Smooth muscle cell (in vitro differentiated cells): Measurements from ENCODE around the gene ACTN4. TPM values are rescaled to one million over a fixed set of nuclear protein-coding genes. Genes with fewer than 3 reads are reported as not detected.

Source experiments
- DNase-seq: peaks from one replicate; lab custom pipeline; 2025; ENCODE audit not compliant: unreplicated experiment; lab: John Stamatoyannopoulos, UW
- H2AFZ ChIP-seq: fragments of 200-600 bp; sonication (generic); 2 replicates; pipeline ENCODE4 v1.6.0; 2016; ENCODE audit warnings: antibody characterized with exemption, low read depth, mild to moderate bottlenecking
- H3F3A ChIP-seq: fragments of 200-600 bp; sonication (generic); 2 replicates; pipeline ENCODE4 v1.6.0; 2017; ENCODE audit warnings: antibody characterized with exemption, low read depth
- H3K27ac ChIP-seq: fragments of 200-600 bp; sonication (generic); 2 replicates; pipeline ENCODE4 v1.5.1; 2016; ENCODE audit warnings: low read depth, mild to moderate bottlenecking
- H3K27me3 ChIP-seq: fragments of 200-600 bp; sonication (generic); 2 replicates; pipeline ENCODE4 v1.6.1; 2016; ENCODE audit warnings: low read depth, mild to moderate bottlenecking
- H3K36me3 ChIP-seq: fragments of 200-600 bp; sonication (generic); 2 replicates; pipeline ENCODE4 v1.5.1; 2016; ENCODE audit warnings: low read depth
- H3K4me1 ChIP-seq: fragments of 200-600 bp; sonication (generic); 2 replicates; pipeline ENCODE4 v1.5.1; 2016; ENCODE audit warnings: low read depth
- H3K4me2 ChIP-seq: fragments of 200-600 bp; sonication (generic); 2 replicates; pipeline ENCODE4 v1.6.0; 2016; ENCODE audit warnings: mild to moderate bottlenecking
- H3K4me3 ChIP-seq: fragments of 200-600 bp; sonication (generic); 2 replicates; pipeline ENCODE4 v1.5.1; 2016; ENCODE audit warnings: mild to moderate bottlenecking
- H3K79me2 ChIP-seq: fragments of 200-600 bp; sonication (generic); 2 replicates; pipeline ENCODE4 v1.6.0; 2016; ENCODE audit warnings: low read depth, mild to moderate bottlenecking
- H3K9ac ChIP-seq: fragments of 200-600 bp; sonication (generic); 2 replicates; pipeline ENCODE4 v1.6.0; 2016; ENCODE audit warnings: low read depth
- H3K9me3 ChIP-seq: fragments of 200-600 bp; sonication (generic); replicated peaks from 2 replicates; pipeline ENCODE4 v1.5.1; 2016; ENCODE audit warnings: low read depth
- H4K20me1 ChIP-seq: fragments of 200-600 bp; sonication (generic); 2 replicates; pipeline ENCODE4 v1.6.0; 2016; ENCODE audit warnings: low read depth
- WGBS: methylation state at CpG from one replicate; pipeline ENCODE4 v1.1.7; 2016; ENCODE audit warnings: low lambda C conversion rate; 5-methylcytosine and 5-hydroxymethylcytosine counted together
- polyA plus RNA-seq: library from polyadenylated mRNA; unstranded; fragments of >200 nt; fragmentation: Nextera tagmentation; extraction: Ambion mirVana; gene quantifications from 2 replicates; pipeline ENCODE4 v1.2.1, GENCODE V29; 2016
- total RNA-seq: library from RNA; depleted of rRNA; stranded (reverse); fragments of >200 nt; gene quantifications from 2 replicates; pipeline ENCODE4 v1.2.3, GENCODE V29; 2014
- TF ChIP-seq, protein P1 (sequence below): fragments of 200-600 bp; sonication (generic); IDR thresholded peaks from 2 replicates; pipeline ENCODE4 v1.5.1; 2017; ENCODE audit warnings: borderline replicate concordance, mild to moderate bottlenecking, antibody characterized with exemption; ENCODE audit not compliant: insufficient read depth, poor library complexity, severe bottlenecking

ACTN4 gene
- total and polyA plus RNA-seq, 2 experiments from 2014 or later = 53.8 to 311 TPM

DNA sequence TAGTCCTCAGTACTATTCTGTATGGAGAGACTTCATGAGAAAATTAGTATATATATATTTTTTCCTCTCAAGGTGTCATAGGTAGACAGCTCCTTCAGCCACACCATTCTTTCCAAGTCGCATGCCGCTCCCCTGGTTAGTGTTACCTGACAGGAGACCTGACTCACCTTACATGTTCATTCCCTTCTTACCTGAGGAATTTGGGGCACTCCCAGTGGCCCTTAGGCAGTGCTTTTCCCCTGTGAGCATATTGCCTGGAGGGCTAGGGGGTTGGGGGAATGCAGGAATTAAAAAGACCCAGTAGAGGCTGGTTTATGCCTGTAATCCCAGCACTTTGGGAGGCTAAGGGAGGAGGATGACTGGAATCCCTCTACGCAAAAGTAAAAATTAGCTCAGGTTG lies 9.0 kb upstream of the ACTN4 start:
- H3K9me3 ChIP-seq = no peaks in the 10 kb centered on the region
- no peak overlapping the region for H3K9ac ChIP-seq
- TF ChIP-seq, protein P1, sequence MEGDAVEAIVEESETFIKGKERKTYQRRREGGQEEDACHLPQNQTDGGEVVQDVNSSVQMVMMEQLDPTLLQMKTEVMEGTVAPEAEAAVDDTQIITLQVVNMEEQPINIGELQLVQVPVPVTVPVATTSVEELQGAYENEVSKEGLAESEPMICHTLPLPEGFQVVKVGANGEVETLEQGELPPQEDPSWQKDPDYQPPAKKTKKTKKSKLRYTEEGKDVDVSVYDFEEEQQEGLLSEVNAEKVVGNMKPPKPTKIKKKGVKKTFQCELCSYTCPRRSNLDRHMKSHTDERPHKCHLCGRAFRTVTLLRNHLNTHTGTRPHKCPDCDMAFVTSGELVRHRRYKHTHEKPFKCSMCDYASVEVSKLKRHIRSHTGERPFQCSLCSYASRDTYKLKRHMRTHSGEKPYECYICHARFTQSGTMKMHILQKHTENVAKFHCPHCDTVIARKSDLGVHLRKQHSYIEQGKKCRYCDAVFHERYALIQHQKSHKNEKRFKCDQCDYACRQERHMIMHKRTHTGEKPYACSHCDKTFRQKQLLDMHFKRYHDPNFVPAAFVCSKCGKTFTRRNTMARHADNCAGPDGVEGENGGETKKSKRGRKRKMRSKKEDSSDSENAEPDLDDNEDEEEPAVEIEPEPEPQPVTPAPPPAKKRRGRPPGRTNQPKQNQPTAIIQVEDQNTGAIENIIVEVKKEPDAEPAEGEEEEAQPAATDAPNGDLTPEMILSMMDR = no peak
- peaks cover 5% of the 10 kb centered on the region for H3F3A ChIP-seq
- H3K27ac ChIP-seq = peak overlapping the region; percentile 62
- no peaks in the 10 kb centered on the region for H3K79me2 ChIP-seq
- no peak for DNase-seq
- no peak overlapping the region for H2AFZ ChIP-seq
- WGBS = 71% methylated on average over 3 of the region's 3 CpGs
- no peak overlapping the region for H3K4me2 ChIP-seq
- no peaks in the 10 kb centered on the region for H3K27me3 ChIP-seq
- no peak overlapping the region for H3K4me3 ChIP-seq
- no peaks in the 10 kb centered on the region for H3K36me3 ChIP-seq
- no peaks in the 10 kb centered on the region for H4K20me1 ChIP-seq
- no peaks in the 10 kb centered on the region for H3K4me1 ChIP-seq

DNA sequence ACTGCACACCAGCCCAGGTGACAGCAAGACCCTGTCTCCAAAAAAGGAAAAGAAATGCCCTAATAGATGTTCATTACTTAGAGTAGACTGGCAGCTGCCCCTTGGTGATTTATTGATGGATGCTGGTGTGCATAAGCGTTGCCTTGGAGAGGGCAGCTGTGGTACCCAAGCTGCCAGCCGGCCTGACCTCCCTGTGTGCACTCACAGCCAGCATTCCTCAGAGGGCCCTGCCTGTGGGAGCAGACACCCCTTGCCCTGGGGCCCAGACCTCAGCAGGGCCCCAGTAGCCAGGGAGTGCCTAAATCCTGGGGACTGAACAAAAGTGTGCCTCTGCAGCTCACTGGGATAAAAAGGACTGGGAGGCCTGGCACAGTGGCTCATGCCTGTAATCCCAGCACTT lies 7.8 kb upstream of the ACTN4 start:
- Histone ChIP-seq H4K20me1 (no peaks in the 10 kb centered on the region), H3K79me2 (no peaks in the 10 kb centered on the region), H3K27ac (no peak overlapping the region), H2AFZ (no peak overlapping the region), H3K4me2 (no peak overlapping the region), H3K9me3 (no peaks in the 10 kb centered on the region), H3K4me3 (no peak overlapping the region), H3K36me3 (no peaks in the 10 kb centered on the region), H3K4me1 (no peaks in the 10 kb centered on the region), H3F3A (peaks cover 5% of the 10 kb centered on the region), H3K27me3 (no peaks in the 10 kb centered on the region), H3K9ac (no peak overlapping the region)
- 100% methylated on average over 2 of the region's 2 CpGs for WGBS
- TF ChIP-seq, protein P1 = no peak
- no peak for DNase-seq

DNA sequence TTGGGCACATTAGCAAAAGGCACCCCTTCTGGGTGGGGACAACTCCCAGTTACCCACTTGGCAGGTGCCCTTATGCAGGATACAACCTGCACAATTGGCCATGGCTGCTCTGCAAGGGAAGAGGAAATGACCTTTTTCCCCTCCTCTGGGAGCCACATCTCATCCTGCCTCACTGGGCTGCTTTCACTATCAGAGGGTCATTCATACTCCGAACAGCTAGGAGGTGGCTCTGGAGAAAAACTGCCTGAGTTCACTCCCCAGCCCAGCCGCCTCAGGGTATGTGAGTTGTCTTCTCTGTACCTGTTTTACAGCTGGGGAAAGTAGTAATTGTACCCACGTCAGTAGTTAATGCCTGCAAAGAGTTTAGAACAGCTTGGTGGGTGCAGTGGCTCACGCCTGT lies 7.1 kb upstream of the ACTN4 start:
- no peaks in the 10 kb centered on the region for H3K79me2 ChIP-seq
- no peak overlapping the region for H3K27ac ChIP-seq
- no peak overlapping the region for H3K9ac ChIP-seq
- no peak overlapping the region for H2AFZ ChIP-seq
- H3K9me3 ChIP-seq = no peaks in the 10 kb centered on the region
- H3K27me3 ChIP-seq = no peaks in the 10 kb centered on the region
- no peaks in the 10 kb centered on the region for H3K4me1 ChIP-seq
- H3K4me3 ChIP-seq = no peak overlapping the region
- no peaks in the 10 kb centered on the region for H3K36me3 ChIP-seq
- no peaks in the 10 kb centered on the region for H4K20me1 ChIP-seq
- DNase-seq = no peak
- TF ChIP-seq, protein P1 = no peak
- WGBS = 55% methylated on average over 4 of the region's 4 CpGs
- no peak overlapping the region for H3K4me2 ChIP-seq
- H3F3A ChIP-seq = peaks cover 5% of the 10 kb centered on the region

DNA sequence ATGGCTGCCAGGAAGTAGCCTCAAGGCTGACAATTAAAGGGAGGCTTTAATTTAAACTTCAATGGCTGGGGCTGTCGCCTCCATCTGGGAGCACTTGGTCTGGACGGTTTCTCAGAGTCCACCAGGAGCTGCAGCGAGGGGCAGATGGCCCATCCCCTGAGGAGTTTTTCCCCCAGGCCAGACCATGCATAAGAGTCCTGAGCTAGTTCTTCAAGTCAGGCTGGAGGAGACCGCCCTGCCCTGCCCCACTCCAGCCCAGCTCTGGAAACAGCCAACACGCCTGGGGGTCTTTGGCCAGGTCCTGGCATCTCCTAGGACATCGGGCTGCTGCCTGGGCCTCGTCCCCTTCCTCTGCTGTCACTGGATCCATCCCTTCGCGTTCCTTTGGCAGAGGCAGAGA lies 5.3 kb upstream of the ACTN4 start:
- DNase-seq = no peak
- Histone ChIP-seq H3K4me1 (no peaks in the 10 kb centered on the region), H3K4me3 (no peak overlapping the region), H2AFZ (no peak overlapping the region), H3K27ac (no peak overlapping the region), H3K9ac (no peak overlapping the region), H3K4me2 (no peak overlapping the region), H4K20me1 (no peaks in the 10 kb centered on the region), H3F3A (no peaks in the 10 kb centered on the region), H3K9me3 (no peaks in the 10 kb centered on the region), H3K27me3 (no peaks in the 10 kb centered on the region), H3K36me3 (no peaks in the 10 kb centered on the region), H3K79me2 (no peaks in the 10 kb centered on the region)
- WGBS = 68% methylated on average over 9 of the region's 9 CpGs
- TF ChIP-seq, protein P1 = no peak
